H9 (cell line): ENCODE data around the gene NAGPA. TPM values are rescaled to one million over a fixed set of nuclear protein-coding genes. Genes with fewer than 3 reads are reported as not detected.

Experiments used
- DNase-seq: peaks from one replicate; pipeline ENCODE4 v3.0.0-alpha.2; 2017
- H2AFZ ChIP-seq: one replicate; pipeline ENCODE4 v1.6.1; 2013; ENCODE audit warnings: mild to moderate bottlenecking, low read length, control low read depth, moderate library complexity
- H2AK5ac ChIP-seq: 2 replicates; pipeline ENCODE4 v1.6.1; 2013; ENCODE audit warnings: low read length, control low read depth, mixed read lengths; ENCODE audit not compliant: insufficient read length
- H2BK120ac ChIP-seq: one replicate; pipeline ENCODE4 v1.6.1; 2013; ENCODE audit warnings: low read depth, mild to moderate bottlenecking, low read length, control low read depth, inconsistent platforms; ENCODE audit not compliant: poor library complexity, severe bottlenecking
- H2BK12ac ChIP-seq: 2 replicates; pipeline ENCODE4 v1.6.1; 2013; ENCODE audit warnings: low read length, control low read depth, mixed read lengths, low read depth; ENCODE audit not compliant: insufficient read length
- H2BK15ac ChIP-seq: 2 replicates; pipeline ENCODE4 v1.6.1; 2013; ENCODE audit warnings: low read depth, low read length, control low read depth
- H2BK20ac ChIP-seq: one replicate; pipeline ENCODE4 v1.6.1; 2013; ENCODE audit warnings: low read depth, mild to moderate bottlenecking, low read length, control low read depth, inconsistent platforms; ENCODE audit not compliant: poor library complexity, severe bottlenecking
- H2BK5ac ChIP-seq: 2 replicates; pipeline ENCODE4 v1.6.1; 2013; ENCODE audit warnings: low read length, control low read depth, mixed read lengths; ENCODE audit not compliant: insufficient read length
- H3K14ac ChIP-seq: 2 replicates; pipeline ENCODE4 v1.6.1; 2013; ENCODE audit warnings: low read length, control low read depth; ENCODE audit not compliant: insufficient read depth
- H3K18ac ChIP-seq: 2 replicates; pipeline ENCODE4 v1.6.1; 2013; ENCODE audit warnings: low read depth, mild to moderate bottlenecking, mixed read lengths, low read length, control low read depth; ENCODE audit not compliant: insufficient read length
- H3K23ac ChIP-seq: 2 replicates; pipeline ENCODE4 v1.6.1; 2013; ENCODE audit warnings: low read length, control low read depth, mixed read lengths, low read depth; ENCODE audit not compliant: insufficient read length
- H3K23me2 ChIP-seq: 2 replicates; pipeline ENCODE4 v1.6.1; 2013; ENCODE audit warnings: low read depth, mild to moderate bottlenecking, mixed read lengths, low read length, control low read depth; ENCODE audit not compliant: insufficient read length, poor library complexity, severe bottlenecking
- H3K27ac ChIP-seq: 2 replicates; pipeline ENCODE4 v1.5.1; 2013; ENCODE audit warnings: low read length, control low read depth, mixed read lengths, low read depth; ENCODE audit not compliant: insufficient read length
- H3K27me3 ChIP-seq: 2 replicates; pipeline ENCODE4 v1.6.1; 2013; ENCODE audit warnings: low read length, control low read depth, inconsistent platforms; ENCODE audit not compliant: insufficient read depth
- H3K4ac ChIP-seq: 2 replicates; pipeline ENCODE4 v1.6.1; 2013; ENCODE audit warnings: low read depth, mild to moderate bottlenecking, control low read depth, inconsistent platforms, low read length, moderate library complexity
- H3K4me1 ChIP-seq: 2 replicates; pipeline ENCODE4 v1.6.1; 2013; ENCODE audit warnings: low read length, control low read depth, inconsistent platforms; ENCODE audit not compliant: insufficient read depth
- H3K4me2 ChIP-seq: 2 replicates; pipeline ENCODE4 v1.6.1; 2013; ENCODE audit warnings: low read length, control low read depth, mixed read lengths; ENCODE audit not compliant: insufficient read length, insufficient read depth
- H3K56ac ChIP-seq: 2 replicates; pipeline ENCODE4 v1.6.1; 2013; ENCODE audit warnings: low read depth, mild to moderate bottlenecking, mixed read lengths, low read length, control low read depth; ENCODE audit not compliant: insufficient read length
- H3K79me1 ChIP-seq: 2 replicates; pipeline ENCODE4 v1.6.1; 2013; ENCODE audit warnings: low read depth, mild to moderate bottlenecking, moderate library complexity, low read length, control low read depth, inconsistent platforms; ENCODE audit not compliant: insufficient read depth, poor library complexity, severe bottlenecking
- H3K79me2 ChIP-seq: 2 replicates; pipeline ENCODE4 v1.6.1; 2013; ENCODE audit warnings: low read length, control low read depth, inconsistent platforms; ENCODE audit not compliant: insufficient read depth
- H3K9ac ChIP-seq: 2 replicates; pipeline ENCODE4 v1.6.1; 2013; ENCODE audit warnings: low read length, control low read depth, mixed read lengths; ENCODE audit not compliant: insufficient read length; ENCODE audit errors: extremely low read depth
- H3K9me3 ChIP-seq: one replicate; pipeline ENCODE4 v1.6.1; 2013; ENCODE audit warnings: low read depth, low read length, inconsistent platforms; ENCODE audit not compliant: control insufficient read depth
- H3T11ph ChIP-seq: one replicate; pipeline ENCODE4 v1.6.1; 2013; ENCODE audit warnings: mild to moderate bottlenecking, low read length, control low read depth, inconsistent platforms
- H4K20me1 ChIP-seq: one replicate; pipeline ENCODE4 v1.6.1; 2013; ENCODE audit not compliant: control insufficient read depth, insufficient read length, insufficient read depth
- H4K5ac ChIP-seq: 2 replicates; pipeline ENCODE4 v1.6.1; 2013; ENCODE audit warnings: low read depth, mild to moderate bottlenecking, mixed read lengths, low read length, control low read depth; ENCODE audit not compliant: insufficient read length
- H4K8ac ChIP-seq: replicated peaks from 2 replicates; pipeline ENCODE4 v1.6.1; 2013; ENCODE audit warnings: low read length, control low read depth, mixed read lengths, low read depth; ENCODE audit not compliant: insufficient read length
- H4K91ac ChIP-seq: 2 replicates; pipeline ENCODE4 v1.6.1; 2013; ENCODE audit warnings: low read depth, mild to moderate bottlenecking, moderate library complexity, mixed read lengths, low read length, control low read depth; ENCODE audit not compliant: insufficient read length
- H3K27ac Mint-ChIP-seq, 3 experiments: 2 replicates in 2 of 3; 3 replicates in 1 of 3; pipeline ENCODE4 v1.8.0; 2020 to 2021; ENCODE audit warnings: mixed read lengths in 3 of 3, mild to moderate bottlenecking in 1 of 3, moderate library complexity in 1 of 3
- H3K27me3 Mint-ChIP-seq: 2 replicates; pipeline ENCODE4 v1.8.0; 2021; ENCODE audit warnings: low read depth, mild to moderate bottlenecking, moderate library complexity, mixed read lengths
- H3K36me3 Mint-ChIP-seq, 3 experiments: 2 replicates in 2 of 3; 3 replicates in 1 of 3; pipeline ENCODE4 v1.8.0; 2020 to 2021; ENCODE audit warnings: low read depth in 3 of 3, mixed read lengths in 3 of 3; ENCODE audit not compliant: insufficient read depth in 1 of 3
- H3K4me1 Mint-ChIP-seq, 2 experiments: 2 replicates each; pipeline ENCODE4 v1.8.0; 2020; ENCODE audit warnings: mixed read lengths in 2 of 2
- H3K4me3 Mint-ChIP-seq, 2 experiments: 2 replicates in 1 of 2; 3 replicates in 1 of 2; pipeline ENCODE4 v1.8.0; 2020 to 2021; ENCODE audit warnings: mild to moderate bottlenecking in 2 of 2, mixed read lengths in 2 of 2, moderate library complexity in 1 of 2
- H3K9me3 Mint-ChIP-seq, 2 experiments: 2 replicates in 1 of 2; 3 replicates in 1 of 2; pipeline ENCODE4 v1.8.0; 2020; ENCODE audit warnings: mild to moderate bottlenecking in 2 of 2, mixed read lengths in 2 of 2, moderate library complexity in 1 of 2
- CTCF ChIP-seq: fragments of 200-600 bp; sonication (generic); conservative IDR thresholded peaks from 3 replicates; pipeline ENCODE4 v1.8.0; 2021; ENCODE audit warnings: antibody characterized with exemption, mild to moderate bottlenecking
- WGBS: extraction: QIAGEN DNeasy Blood & Tissue Kit; methylation state at CpG from one replicate; pipeline ENCODE4 v1.1.7; 2013; ENCODE audit warnings: missing lambda C conversion rate, low lambda C conversion rate, mixed read lengths; ENCODE audit not compliant: insufficient read length; ENCODE audit errors: extremely low coverage; 5-methylcytosine and 5-hydroxymethylcytosine counted together
- total RNA-seq: library from RNA; stranded (reverse); gene quantifications from 2 replicates; pipeline ENCODE4 v1.2.1, GENCODE V29; 2021

Gene NAGPA
- total RNA-seq, 1 experiment from 2014 or later, result 12.1 TPM

GRCh38 chr16:4994719-4995434 lies 38.9 kb downstream of the NAGPA start:
- Histone ChIP-seq H2BK20ac (no peak overlapping the region), H3K23ac (no peak overlapping the region), H2BK5ac (no peak overlapping the region), H4K91ac (no peak overlapping the region), H3K18ac (no peak overlapping the region), H2AK5ac (no peak overlapping the region), H3K56ac (no peak overlapping the region), H2BK15ac (no peak overlapping the region), H3T11ph (no peak overlapping the region), H4K5ac (no peak overlapping the region), H3K4me1 (no peaks in the 10 kb centered on the region), H4K8ac (no peak overlapping the region), H2AFZ (no peak overlapping the region), H2BK12ac (no peak overlapping the region), H3K79me2 (no peaks in the 10 kb centered on the region), H3K4ac (no peak overlapping the region), H3K14ac (no peak overlapping the region), H2BK120ac (no peak overlapping the region), H3K27me3 (no peaks in the 10 kb centered on the region), H3K23me2 (no peaks in the 10 kb centered on the region), H3K27ac (no peak overlapping the region), H3K4me2 (no peak overlapping the region), H4K20me1 (no peaks in the 10 kb centered on the region), H3K79me1 (no peaks in the 10 kb centered on the region), H3K9ac (no peak overlapping the region), H3K9me3 (no peaks in the 10 kb centered on the region)
- no peak overlapping the region for H3K4me3 Mint-ChIP-seq
- no peak for TF ChIP-seq CTCF
- H3K27ac Mint-ChIP-seq, result peak overlapping the region in 1 of 3 experiments; percentile 24; a peak in 2 of 7 replicates
- no CpG with 5 or more reads among the region's 18 CpGs for WGBS
- H3K27me3 Mint-ChIP-seq, result no peaks in the 10 kb centered on the region; the same call in 1 of the 2 replicates
- no peak for DNase-seq
- H3K9me3 Mint-ChIP-seq, result no peaks in the 10 kb centered on the region
- no peaks in the 10 kb centered on the region for H3K36me3 Mint-ChIP-seq
- H3K4me1 Mint-ChIP-seq, result peaks cover 0 to 6% of the 10 kb centered on the region in 2 experiments; a peak in 2 of 4 replicates
